ENCODE data around the gene NOL6.
"Not testable (repeated sequence)": the region's sequence is repeated elsewhere in the genome, so short reads cannot be mapped to it uniquely, and the experiment has no call there.

NOL6 gene, protein sequence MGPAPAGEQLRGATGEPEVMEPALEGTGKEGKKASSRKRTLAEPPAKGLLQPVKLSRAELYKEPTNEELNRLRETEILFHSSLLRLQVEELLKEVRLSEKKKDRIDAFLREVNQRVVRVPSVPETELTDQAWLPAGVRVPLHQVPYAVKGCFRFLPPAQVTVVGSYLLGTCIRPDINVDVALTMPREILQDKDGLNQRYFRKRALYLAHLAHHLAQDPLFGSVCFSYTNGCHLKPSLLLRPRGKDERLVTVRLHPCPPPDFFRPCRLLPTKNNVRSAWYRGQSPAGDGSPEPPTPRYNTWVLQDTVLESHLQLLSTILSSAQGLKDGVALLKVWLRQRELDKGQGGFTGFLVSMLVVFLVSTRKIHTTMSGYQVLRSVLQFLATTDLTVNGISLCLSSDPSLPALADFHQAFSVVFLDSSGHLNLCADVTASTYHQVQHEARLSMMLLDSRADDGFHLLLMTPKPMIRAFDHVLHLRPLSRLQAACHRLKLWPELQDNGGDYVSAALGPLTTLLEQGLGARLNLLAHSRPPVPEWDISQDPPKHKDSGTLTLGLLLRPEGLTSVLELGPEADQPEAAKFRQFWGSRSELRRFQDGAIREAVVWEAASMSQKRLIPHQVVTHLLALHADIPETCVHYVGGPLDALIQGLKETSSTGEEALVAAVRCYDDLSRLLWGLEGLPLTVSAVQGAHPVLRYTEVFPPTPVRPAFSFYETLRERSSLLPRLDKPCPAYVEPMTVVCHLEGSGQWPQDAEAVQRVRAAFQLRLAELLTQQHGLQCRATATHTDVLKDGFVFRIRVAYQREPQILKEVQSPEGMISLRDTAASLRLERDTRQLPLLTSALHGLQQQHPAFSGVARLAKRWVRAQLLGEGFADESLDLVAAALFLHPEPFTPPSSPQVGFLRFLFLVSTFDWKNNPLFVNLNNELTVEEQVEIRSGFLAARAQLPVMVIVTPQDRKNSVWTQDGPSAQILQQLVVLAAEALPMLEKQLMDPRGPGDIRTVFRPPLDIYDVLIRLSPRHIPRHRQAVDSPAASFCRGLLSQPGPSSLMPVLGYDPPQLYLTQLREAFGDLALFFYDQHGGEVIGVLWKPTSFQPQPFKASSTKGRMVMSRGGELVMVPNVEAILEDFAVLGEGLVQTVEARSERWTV

DNA sequence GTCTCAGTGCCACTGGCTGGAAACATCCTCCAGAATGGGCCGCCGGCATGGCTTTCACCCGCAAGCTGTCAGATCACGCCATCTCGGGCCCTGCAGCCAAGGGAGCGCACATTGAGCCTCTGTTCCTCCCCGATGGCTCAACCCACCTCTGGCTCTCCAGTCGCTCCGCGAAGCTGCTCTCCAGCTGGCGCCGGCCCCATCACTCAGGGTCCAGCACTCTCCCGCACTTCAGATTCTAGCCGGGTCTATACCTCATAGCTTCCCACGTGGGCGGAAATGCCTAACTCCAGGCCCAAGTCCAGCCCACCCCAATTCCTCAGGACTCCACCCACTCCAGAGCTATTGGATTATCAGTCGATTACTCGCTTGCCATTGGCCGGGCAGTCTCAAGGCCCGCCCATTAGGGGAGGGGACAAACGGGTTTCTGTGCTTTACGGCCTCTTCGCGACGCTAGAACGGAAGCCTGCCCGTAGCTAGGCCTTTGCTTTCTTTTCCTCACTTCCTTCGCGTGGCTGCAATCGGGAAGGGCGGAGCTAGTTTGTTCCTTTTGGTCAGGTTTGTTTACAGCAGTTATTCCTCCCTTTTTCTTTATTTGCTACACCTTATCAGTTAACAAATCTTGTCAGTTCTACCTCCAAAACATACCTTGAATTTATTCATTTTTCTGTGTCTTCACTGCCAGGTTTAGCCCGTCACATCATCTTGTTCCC is at the start of gene NOL6:
Gene NOL6, minus strand, starts transcription at position 282 of the 710 bp plus-strand sequence. Its CDS starts 82 bp downstream, at position 200.
- DNase-seq: peak; percentile 99

DNA sequence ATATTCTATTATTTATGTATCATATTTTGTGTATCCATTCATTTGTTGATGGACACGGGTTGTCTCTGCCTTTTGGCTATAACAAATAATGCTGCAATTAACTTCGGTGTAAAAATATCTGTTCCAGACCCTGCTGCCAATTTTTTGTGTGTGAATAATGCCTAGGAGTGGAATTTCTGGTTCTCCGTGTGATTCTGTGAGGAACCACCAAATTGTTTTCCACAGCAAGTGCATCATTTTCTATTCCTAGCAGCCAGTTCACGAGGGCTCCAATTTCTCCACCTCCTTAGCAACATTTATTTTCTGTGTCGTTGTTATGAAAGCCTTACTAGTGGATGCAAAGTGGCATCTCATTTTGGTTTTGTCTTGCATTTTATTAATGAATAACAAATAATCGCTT is 48.1 kb upstream of the NOL6 start:
- DNase-seq: not testable (repeated sequence)

DNA sequence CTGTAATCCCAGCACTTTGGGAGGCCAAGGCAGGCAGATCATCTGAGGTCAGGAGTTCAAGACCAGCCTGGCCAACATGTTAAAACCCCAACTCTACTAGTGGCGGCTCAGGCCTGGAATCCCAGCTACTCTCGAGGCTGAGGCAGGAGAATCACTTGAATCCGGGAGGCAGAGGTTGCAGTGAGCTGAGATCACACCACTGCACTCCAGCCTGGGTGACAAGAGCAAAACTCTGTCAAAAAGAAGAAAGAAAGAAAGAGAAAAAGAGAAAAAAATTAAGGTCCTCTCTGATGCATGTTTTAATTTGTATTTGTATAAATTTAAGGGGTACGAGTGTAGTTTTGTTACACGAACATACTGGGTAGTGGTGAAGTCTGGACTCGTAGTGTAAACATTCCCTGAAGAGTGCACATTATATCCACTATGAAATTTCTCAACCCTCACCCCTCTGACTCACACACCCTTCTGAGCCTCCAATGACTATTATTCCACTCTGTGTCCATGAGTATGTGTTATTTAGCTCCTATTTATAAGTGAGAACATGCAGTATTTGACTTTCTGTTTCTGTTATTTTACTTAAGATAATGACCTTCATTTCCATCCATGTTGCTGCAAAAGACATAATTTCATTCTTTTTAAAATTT is 44.3 kb upstream of the NOL6 start:
- not testable (repeated sequence) for DNase-seq

DNA sequence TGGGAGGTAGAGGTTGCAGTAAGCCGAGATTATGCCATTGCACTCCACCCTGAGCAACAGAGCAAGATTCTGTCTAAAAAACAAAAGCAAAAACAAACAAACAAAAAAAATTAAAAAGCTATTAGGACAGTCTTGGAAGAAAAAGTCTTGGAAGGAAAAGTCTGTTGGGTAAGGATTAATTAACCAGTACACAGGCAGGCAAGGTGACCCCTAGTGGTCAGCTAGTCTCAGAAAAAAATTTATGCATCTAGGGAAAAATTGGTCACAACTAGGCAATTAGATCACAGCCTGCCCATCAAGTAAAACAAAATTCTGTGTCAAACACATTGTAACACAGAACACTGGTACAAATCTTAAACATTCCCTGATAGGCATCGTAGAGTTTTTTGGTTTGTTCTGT is 43.6 kb upstream of the NOL6 start:
- DNase-seq: no peak

DNA sequence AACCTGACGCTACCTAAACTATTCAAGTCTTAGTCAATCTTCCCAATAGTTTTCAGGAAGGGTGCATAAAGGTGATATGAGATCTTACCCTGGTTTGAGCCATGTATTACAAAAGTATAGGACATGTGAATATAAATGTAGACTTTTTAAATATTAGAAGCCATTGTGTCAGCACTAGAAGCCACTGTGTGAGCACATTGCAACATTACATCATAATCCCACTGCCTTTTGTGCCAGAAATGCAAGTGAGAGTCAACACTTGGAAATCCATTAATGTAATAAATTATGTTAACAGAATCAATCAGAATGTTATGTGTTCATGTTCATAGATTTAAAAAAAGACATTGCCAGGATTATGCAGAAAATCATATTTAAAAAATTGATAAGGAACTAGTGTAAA is 42.7 kb upstream of the NOL6 start:
- DNase-seq: not testable (repeated sequence)

DNA sequence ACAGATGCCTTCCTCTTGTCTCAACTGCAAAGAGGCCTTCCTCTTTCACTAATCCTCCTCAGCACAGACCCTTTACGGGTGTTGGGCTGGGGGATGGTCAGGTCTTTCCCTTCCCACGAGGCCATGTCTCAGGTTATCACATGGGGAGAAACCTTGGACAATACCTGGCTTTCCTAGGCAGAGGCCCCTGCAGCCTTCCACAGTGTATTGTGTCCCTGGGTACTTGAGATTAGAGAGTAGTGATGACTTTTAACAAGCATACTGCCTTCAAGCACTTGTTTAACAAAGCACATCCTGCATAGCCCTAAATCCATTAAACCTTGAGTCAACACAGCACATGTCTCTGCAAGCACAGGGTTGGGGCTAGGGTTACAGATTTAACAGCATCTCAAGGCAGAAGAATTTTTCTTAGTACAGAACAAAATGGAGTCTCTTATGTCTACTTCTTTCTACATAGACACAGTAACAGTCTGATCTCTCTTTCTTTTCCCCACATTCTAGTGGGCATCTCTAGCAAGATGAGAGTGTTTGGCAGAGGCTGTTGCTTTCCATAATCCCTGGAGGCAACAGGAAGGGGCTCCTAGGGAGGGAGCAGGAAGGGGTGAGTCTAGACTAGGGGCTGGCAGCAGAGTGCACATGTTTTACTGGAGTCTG is 41.7 kb upstream of the NOL6 start:
- not testable (repeated sequence) for DNase-seq

DNA sequence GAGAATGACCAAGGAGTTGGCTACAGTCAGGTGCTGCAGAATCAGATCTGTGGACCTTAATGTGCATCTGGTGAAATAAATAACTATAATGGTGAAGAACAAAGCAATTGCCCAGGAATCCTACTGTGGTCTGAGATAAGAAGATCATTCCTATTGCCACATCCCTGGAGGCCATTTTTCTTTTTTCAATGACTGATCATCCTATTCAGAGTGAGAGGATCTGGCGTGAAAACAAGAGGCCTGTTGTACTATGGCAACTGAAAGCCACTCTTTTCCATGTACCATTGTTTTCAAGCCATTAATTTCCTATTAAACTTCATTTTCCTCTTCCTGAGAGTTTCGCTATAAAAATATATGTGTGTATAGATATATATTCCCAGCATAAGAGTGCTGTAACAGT is 38.8 kb upstream of the NOL6 start:
- DNase-seq: not testable (repeated sequence)

DNA sequence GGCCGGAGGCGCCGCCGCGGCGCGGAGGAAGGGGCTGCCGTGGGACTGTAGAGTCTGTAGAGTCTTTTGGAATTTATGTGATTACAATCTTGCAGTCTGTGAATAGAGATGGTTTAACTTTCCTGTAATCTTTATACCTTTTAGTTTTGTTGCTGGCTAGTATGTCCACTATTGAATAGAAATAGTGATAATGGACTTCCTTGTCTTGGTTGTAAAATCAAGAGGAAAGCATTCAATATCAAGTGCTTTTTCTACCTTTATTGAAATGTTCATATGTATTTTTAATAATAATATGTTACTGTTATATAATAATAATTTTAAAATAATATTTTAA is 37.4 kb upstream of the NOL6 start:
- DNase-seq: not testable (repeated sequence)

DNA sequence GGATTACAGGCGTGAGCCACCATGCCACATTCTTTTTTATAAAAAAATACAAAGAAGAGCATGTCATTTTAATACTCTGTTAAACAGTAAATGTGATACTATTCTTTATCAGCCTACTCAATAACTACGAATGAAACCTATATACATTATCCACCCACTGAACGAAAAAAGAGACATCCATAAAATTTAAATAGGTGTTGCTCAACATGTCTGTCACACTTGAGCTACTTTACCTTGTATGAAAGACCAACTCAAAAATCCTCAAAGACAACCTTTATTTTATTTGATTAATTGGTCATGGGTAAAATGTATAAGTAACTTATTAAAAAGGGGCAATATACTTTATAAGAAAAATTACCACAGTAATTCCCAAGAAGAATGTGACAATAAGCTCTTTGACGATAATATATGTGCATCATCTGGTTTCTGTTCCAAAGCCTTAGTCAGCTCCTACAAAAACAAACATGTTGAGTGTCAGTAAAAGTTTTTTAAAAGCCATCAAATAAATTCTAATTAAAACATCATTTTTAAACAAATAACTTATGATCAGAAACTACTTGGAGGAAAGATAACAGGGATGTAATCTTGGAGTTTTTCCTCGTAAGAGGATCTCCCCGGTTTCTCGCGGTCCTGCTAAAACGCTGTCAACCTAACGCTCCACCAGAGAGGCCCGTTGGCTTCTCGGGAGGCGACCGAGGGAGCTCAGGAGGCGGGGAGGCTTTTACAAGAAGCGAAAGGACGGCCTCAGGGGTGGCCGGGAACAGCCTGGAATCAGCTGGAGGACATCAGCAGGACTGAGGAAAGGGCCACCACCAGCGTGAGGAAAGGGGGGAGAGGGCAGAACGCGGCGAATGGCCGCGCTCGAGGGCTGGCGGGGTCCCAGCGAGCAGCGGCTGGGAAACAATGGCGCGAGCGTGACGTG is 36.8 kb upstream of the NOL6 start:
- DNase-seq: peak; percentile 75

DNA sequence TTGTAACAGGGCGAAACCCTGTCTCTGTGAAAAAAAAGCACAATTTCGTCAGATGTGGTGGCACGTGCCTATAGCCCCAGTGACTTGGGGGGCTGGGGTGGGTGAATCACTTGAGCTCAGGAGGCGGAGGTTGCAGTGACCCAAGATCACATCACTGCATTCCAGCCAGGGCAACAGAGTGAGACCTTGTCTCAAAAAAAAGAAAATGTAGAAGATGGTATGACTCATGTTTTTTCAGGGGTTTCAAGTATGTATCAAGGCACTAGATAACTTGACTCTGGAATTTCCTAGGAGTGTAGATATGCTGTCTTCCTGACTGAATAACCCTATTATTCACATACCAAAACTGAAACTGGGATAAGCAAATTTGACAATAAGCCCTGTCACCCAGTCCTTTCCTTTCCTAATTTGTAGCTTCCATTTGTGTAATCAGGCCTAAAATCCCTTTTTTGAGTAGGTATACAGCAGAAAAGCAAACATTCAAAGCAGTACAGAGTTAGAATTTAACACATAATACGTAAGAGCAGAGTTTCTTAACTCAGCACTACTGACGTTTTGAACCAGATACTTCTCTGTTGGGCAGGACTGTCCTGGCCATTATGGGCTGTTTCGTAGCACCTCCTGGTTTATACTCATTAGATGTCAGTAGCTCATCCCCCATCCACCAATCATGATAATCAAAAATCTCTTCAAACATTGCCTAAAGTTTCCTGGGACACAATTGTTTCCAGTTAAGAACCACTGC is 33.1 kb upstream of the NOL6 start:
- no peak for DNase-seq

DNA sequence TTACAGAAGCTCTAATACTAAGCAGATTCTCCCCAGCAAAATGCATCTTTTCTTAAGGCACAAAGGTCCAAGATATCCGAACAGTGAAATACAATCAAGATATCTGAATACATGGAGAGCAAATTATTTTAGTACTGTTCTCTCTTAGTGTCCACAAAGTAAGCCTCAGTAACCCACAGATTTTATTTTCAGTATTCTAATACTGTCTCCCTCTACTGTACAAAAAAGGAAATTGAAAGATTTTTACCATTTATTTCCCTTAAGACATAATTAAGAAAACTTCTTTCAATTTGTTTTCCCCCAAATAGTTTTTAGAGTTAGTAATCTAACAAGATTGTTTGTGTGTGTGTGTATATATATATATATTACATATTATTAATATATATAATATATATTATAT is 24.7 kb upstream of the NOL6 start:
- DNase-seq: no peak

DNA sequence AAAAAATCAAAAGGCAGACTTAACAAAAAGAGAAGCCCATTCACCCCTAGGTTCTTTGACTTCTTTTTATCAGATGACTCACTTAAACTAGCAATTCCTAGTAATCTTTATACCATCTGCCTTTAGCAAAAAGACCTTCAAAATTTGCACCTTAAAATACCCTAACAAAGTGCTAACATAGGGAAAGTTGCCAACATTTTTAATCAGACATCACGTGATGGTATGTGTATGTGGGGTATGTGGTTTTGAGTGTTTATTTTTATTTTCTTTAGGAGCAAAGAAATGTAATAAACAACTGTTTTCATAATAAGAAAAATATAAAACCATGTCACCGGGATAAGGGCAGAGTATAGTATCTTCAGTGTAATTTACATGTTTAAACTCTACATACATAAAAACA is 20.1 kb upstream of the NOL6 start:
- not testable (repeated sequence) for DNase-seq

DNA sequence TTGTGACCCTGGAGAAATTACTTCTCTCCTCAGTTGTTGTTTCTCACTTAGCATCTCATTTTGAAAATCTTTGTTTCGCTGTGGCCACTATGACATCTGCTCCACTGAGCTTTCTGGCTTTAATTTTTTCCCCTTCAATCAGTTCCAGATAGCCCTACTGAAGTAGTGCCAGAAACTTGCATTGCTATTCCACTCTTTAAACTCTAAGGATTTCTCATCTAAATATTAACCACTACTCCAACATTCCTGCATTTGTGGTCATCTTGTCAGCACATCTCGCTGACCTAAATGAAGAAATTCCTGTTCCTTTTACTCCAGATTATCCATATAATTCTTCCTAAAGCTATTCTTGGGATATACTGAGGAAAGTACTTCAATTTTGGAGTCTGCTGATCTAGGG is 15.3 kb upstream of the NOL6 start:
- DNase-seq: no peak

DNA sequence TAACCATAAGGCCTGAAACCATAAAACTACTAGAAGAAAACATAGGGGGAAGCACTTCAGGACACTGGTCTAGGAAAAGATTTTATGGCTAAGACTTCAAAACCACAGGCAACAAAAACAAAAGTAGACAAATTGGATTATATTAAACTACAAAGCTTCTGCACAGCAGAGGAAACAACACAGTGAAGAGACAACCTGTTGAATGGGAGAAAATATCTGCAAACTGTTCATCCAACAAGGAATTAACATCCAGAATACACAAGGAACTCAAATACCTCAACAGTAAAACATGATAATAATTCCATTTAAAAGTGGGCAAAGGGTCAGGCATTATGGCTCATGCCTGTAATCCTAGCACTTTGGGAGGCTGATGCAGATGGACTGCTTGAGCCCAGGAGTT is 11.6 kb upstream of the NOL6 start:
- not testable (repeated sequence) for DNase-seq

DNA sequence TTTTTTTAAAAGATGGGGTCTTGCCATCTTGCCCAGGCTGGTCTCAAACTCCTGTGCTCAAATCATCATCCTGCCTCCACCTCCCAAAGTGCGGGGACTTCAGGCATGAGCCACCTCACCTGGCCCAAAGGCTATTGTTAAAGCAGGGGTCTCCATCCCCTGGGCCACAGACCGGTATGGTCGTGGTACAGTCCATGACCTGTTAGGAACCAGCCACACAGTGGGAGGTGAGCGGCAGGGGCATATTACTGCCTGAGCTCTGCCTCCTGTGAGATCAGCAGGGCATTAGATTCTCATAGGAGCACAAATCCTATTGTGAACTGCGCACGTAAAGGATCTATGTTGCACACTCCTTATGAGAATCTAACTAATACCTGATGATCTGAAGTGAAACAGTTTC is 7.3 kb upstream of the NOL6 start:
- no peak for DNase-seq

DNA sequence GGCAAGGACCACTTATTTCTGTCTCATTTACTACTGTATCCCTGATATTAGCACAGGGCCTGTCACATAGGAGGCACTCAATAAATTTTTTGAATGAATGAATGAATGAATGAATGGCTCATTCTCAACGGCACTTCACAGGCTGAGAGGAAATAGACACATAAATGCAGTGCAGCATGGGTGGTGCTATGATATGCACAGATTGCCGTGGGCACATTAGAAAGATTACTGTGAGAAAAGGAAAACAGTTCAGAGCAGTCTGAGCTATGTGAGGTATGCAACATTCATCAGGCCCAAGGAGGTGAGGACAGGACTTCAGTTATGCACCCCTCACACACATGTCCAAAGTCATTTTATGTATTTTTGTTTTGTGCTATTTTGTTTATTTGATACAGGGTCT is 6.4 kb upstream of the NOL6 start:
- DNase-seq: no peak

DNA sequence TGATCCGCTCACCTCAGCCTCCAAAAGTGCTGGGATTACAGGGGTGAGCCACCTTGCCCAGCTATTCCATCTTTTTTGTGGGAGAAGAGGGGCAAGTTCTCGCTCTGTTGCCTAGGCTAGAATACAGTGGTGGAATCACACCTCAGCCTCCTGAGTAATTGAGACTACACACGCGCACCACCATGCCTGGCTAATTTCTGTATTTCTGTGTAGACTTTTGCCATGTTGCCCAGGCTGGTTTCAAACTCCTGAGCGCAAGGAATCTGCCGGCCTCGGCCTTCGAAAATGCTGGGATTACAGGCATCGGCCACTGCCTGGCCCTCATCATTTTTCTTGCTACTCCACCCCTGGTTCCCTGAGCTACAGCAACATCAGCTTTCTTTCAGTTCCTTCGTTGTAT is 2.8 kb upstream of the NOL6 start:
- DNase-seq: peak; percentile 24

DNA sequence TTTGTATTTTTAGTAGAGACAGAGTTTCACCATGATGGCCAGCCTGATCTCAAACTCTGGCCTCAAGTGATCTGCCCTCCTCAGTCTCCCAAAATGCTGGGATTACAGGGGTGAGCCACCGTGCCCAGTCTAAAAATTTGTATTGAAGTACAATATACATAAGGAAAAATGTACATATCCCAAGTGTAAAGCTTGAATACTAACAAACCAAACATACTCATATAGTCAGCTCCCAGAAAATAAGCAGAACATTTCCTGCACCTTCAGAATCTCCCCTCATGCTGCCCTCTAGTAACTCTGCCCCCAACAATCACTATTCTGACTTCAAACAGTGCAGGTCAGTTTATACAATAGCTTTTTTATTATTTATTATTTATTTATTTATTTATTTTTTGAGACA is 1.6 kb upstream of the NOL6 start:
- peak; percentile 21 for DNase-seq

DNA sequence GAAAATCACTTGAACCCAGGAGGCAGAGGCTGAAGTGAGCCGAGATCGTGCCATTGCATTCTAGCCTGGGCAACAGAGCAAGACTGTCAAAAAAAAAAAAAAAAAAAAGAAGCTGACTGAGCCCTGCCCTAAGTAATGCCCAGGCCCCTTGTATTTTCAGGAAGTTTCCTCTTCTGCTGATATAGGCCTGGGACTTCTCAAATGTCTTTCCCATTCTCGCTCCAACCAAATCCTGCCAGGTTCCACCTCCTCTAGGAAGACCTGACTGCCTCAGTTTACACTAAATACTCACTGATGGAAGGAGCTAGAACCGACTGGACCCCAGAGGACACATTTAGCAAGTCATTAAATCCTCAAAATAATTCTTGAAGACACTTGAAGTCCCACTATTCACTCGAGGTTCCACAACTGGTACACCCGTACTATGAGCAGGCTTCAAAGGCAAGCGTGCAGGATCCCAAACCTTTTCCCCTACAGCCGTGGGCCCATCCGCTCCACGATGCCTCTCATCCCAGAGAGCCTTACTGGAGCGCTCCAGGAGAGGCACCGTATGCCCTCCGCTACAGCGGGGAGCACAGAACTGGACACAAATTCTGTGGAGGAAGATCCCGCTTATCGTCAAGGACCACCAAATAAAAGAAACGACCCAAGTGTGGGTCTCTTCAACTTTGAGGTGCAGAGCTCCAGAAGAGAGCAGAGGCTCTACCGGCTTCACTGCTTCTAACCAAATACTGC is 676 bp downstream of the NOL6 start:
- peak; percentile 11 for DNase-seq

Measured in activated CD8-positive, alpha-beta memory T cell treated with anti-CD3 and anti-CD28 coated beads for 24 hours (primary cell).